A549 (cell line): ENCODE measurements around the gene GBP2.

Source experiments
- HOXB5 ChIP-seq: fragments of 250-450 bp; sonication (Bioruptor Pico); IDR thresholded peaks from 2 replicates; pipeline ENCODE4 v1.5.0; 2020; ENCODE audit warnings: mild to moderate bottlenecking, moderate library complexity
- RAD21 ChIP-seq, 2 experiments: fragments of >200 bp in 1 of 2; sonication (Bioruptor Twin) in 1 of 2; formaldehyde crosslinking in 1 of 2; IDR thresholded peaks in 1 of 2; conservative IDR thresholded peaks in 1 of 2; 2 replicates in 1 of 2; 3 replicates in 1 of 2; pipeline ENCODE4 v1.6.1; 2012 to 2018; ENCODE audit warnings: inconsistent platforms in 1 of 2
- TF ChIP-seq, protein P1 (sequence below): fragments of >200 bp; sonication (Bioruptor Twin); formaldehyde crosslinking; IDR thresholded peaks from 3 replicates; pipeline ENCODE4 v1.5.1; 2016

DNA sequence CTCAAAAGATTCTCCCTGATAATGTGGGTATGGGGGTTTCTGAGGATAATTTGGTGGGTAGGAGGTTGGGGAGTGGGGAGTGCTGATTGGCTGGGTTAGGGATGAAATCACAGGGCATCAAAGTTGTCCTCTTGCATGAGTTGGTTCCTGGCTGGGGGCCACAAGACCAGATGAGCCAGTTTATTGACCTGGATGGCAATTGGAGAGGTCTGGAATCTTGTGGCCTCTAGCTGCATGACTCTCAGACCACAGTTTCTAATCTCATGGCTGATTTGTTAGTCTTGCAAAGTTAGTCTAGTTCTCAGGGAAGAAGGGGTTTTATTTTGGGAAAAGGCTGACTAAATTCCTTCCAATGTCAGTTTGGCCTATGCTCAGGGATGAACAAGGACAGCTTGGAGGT is 57.6 kb downstream of the GBP2 start:
- TF ChIP-seq RAD21 (conservative IDR thresholded peaks at IDR 0.05 in 1 of 2, IDR thresholded peaks at IDR 0.05 in 1 of 2): no peak
- TF ChIP-seq HOXB5 (CRISPR knock-in tag): no peak
- TF ChIP-seq, protein P1, sequence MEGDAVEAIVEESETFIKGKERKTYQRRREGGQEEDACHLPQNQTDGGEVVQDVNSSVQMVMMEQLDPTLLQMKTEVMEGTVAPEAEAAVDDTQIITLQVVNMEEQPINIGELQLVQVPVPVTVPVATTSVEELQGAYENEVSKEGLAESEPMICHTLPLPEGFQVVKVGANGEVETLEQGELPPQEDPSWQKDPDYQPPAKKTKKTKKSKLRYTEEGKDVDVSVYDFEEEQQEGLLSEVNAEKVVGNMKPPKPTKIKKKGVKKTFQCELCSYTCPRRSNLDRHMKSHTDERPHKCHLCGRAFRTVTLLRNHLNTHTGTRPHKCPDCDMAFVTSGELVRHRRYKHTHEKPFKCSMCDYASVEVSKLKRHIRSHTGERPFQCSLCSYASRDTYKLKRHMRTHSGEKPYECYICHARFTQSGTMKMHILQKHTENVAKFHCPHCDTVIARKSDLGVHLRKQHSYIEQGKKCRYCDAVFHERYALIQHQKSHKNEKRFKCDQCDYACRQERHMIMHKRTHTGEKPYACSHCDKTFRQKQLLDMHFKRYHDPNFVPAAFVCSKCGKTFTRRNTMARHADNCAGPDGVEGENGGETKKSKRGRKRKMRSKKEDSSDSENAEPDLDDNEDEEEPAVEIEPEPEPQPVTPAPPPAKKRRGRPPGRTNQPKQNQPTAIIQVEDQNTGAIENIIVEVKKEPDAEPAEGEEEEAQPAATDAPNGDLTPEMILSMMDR: no peak
